Astrocyte of the cerebellum (primary cell): Measurements from ENCODE around the gene XK.

Experiments used
- DNase-seq: peaks from one replicate; pipeline ENCODE4 v3.0.0-alpha.2; 2011; ENCODE audit warnings: low read depth
- H3K4me3 ChIP-seq: 2 replicates; pipeline ENCODE4 v1.5.1; 2011; ENCODE audit warnings: mild to moderate bottlenecking, low read depth, low read length, moderate library complexity
- CTCF ChIP-seq: IDR thresholded peaks from 2 replicates; pipeline ENCODE4 v1.5.1; 2012; ENCODE audit warnings: low read length, low read depth, moderate library complexity, mild to moderate bottlenecking; ENCODE audit errors: missing control alignments
- in situ Hi-C: cut with HindIII; loops from 2 replicates; pipeline ENCODE4 v1.10.0; 2017; ENCODE audit warnings: low sequenced_read_pairs

The XK gene

GRCh38 chrX:37679230-37679629, 6.4 kb upstream of the XK start:
- H3K4me3 ChIP-seq, result no peak overlapping the region
- in situ Hi-C loops, result no loop called here
- no peak for TF ChIP-seq CTCF
- DNase-seq, result no peak

GRCh38 chrX:37679888-37680287, 5.7 kb upstream of the XK start:
- in situ Hi-C loops, result no loop called here
- TF ChIP-seq CTCF, result no peak
- DNase-seq, result no peak
- H3K4me3 ChIP-seq, result no peak overlapping the region

GRCh38 chrX:37684426-37684825, 1.2 kb upstream of the XK start:
- no peak for DNase-seq
- in situ Hi-C loops, result no loop called here
- no peak for TF ChIP-seq CTCF
- no peak overlapping the region for H3K4me3 ChIP-seq

- H3K4me3 ChIP-seq, result peak overlapping the region; percentile 38
- no peak for DNase-seq
- TF ChIP-seq CTCF, result no peak
- in situ Hi-C loops, result loop anchor here (5.0 kb wide), 1 partner anchor 63 kb away; no protein-coding TSS in a partner anchor
Measured at GRCh38 chrX:37684973-37685372, 618 bp upstream of the XK start.

- DNase-seq, result no peak
- H3K4me3 ChIP-seq, result peak overlapping the region; percentile 38
- in situ Hi-C loops, result loop anchor here (5.0 kb wide), 1 partner anchor 64 kb away; no protein-coding TSS in a partner anchor
- no peak for TF ChIP-seq CTCF
Measured at GRCh38 chrX:37686369-37686995, 891 bp downstream of the XK start.

GRCh38 chrX:37686996-37687395, 1.4 kb downstream of the XK start:
- in situ Hi-C loops, result loop anchor here (5.0 kb wide), 1 partner anchor 65 kb away; no protein-coding TSS in a partner anchor
- H3K4me3 ChIP-seq, result no peak overlapping the region
- TF ChIP-seq CTCF, result no peak
- DNase-seq, result no peak
